Measurements from ENCODE around the gene C1QTNF2.
A peak's percentile ranks its signal among the peaks of the same experiment; 100 is the strongest.
"Not testable (repeated sequence)": the region's sequence is repeated elsewhere in the genome, so short reads cannot be mapped to it uniquely, and the experiment has no call there.

Gene C1QTNF2

DNA sequence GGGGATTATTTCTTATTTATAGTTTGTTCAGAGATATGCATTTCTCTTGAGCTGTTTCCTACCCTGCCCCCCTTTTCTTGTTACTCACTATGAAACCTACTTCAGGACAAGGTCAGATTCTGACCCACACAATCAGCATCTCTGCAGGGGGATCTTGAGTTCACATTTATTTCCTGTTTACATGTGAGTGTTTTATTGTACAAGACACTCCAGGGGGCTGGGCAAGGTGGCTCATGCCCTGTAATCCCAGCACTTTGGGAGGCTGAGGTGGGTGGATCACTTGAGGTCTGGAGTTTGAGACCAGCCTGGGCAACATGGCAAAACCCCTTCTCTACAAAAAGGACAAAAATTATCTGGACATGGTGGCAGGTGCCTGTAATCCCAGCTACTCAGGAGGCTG, 29.9 kb downstream of the C1QTNF2 start:
- DNase-seq, result not testable (repeated sequence)

DNA sequence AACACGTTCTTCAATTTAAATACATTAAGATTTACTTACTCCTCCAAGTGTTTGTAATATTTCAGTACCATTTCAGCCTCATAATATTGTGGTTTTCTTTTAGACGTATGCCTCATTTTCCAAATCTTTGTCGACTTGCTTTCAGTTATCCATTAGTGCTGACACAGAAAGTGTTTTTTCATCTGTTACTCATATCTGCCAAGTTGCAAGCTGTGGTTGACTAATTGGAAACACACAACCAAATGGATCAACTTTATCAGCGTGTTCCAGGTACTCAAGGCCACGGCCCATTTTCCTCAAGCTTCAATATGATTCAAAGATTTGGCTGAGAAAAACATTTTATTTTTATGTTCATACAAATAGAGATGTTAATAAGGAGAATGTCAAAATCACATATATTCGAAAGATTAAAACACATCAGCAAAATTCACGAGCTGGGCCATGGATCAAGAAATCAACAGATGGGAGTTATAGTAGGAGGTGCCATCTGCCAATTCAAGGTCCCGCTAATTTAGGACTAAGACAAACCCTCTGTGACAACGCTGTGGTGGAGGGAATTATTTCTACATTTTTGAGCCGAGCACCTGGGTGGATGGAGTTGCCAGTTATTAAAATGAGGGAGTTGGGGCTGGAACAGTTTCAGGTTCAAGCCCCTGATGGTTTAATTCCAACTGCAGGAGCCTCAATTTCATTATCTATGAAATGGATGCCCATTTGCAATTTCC, 30.9 kb downstream of the C1QTNF2 start:
- DNase-seq, result no peak

DNA sequence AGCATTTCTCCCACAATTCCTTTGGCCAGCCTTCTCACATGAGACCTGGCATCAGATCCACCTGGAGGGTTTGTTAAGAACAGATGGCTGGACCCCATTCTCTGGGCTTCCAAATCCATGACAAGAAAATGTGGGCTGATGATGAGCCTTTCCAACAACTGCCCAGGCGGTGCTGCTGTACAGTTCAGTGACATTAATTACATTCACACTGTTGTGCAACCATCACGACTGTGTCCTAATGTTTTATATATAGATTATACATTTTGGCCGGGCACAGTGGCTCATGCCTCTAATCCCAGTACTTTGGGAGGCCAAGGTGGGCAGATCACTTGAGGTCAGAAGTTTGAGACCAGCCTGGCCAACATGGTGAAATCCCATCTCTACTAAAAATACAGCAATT, 35.7 kb downstream of the C1QTNF2 start:
- DNase-seq, result not testable (repeated sequence)

DNA sequence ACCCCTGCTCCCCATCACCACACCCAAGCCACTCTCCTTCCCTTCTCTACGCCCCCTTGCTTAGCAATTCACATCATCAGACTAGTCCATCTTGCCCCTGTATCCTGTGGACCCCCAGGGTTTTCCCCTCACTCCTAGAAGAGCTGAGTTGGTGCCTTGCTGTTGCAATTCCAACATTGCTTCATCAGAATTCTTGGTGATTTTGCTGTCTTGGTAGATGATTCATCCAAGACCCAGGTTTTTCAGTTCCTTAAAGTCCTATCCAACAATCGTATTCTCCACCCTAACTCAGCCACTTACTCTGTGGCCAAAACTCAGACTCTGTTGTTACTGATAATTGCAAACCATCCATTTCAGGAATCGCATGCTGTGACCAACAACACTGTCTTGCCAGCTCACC, 36.7 kb downstream of the C1QTNF2 start:
- no peak for DNase-seq

DNA sequence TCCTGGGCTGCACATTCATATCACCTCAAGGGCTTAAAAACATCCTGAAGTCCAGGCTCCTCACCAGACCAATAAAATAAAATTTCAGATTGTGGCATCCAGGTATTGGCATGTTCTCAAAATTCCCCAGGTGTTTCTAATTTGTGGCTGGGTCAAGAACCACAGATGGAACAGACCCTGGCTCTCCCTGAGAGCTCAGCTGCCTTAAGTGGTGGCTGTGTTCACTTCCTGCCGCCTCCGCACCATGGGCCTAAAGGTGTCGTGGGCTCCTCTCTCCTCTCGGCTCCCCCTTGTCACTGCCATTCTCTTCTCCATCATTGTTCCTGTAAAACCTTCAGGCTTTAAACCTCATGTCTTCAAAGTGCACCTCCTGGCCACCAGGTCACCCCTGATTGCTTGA, 40.2 kb downstream of the C1QTNF2 start:
- DNase-seq, result no peak

DNA sequence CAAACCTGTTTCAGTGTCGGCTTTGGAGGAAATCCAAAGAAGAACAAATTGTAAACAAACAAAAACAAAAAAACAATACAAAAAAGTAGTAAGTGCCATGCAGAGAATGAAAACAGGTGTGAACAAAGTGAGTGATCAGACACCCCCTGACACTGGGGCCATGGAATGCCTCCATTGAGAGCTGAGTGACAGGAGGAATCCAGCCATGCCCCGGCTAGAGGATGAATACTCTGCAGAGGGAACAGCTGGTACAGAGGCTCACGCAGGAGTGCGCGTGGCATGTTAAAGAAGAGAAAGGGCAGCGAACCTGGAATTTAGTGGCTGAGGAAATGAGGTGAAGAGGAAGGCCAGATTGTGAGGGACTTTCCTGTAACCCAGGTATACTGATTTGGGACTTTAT, 42.6 kb downstream of the C1QTNF2 start:
- no peak for DNase-seq

DNA sequence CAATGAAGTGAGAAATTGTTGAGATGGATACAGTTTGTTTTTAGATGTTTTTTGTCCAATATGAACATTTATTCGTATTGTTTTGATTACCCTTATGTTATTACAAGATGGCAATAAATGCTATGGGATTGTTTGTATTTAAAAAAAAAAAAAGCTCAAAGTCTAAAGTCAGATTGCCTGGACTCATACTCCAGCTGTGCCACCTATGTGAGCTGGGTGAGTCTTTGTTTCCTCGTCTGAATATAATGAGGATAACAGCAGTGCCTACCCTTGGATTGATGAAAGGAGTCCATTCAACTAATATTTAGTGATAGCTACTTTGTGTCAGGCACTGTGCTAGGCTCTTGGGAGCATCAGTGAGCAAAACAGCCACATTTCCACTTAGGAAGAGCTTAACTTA, 43.4 kb downstream of the C1QTNF2 start:
- no peak for DNase-seq

DNA sequence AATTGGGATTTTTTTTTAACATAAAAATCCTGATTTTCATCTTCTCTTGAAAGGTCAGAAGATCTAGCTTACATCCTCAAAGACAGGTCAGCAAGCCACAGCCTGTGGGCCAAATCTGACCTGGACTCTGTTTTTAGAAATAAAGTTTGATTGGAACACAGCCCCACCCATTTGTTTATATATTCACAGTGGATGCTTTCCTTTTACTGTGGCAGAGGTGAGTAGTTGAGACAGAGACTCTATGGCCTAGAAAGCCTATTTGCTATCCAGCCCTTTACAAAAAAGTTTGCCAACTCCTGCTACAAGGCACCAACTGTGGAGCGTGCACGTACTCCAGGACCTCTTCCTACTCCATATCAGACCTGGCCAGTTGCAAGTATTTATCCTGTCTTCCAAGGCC, 44.7 kb downstream of the C1QTNF2 start:
- no peak for DNase-seq

DNA sequence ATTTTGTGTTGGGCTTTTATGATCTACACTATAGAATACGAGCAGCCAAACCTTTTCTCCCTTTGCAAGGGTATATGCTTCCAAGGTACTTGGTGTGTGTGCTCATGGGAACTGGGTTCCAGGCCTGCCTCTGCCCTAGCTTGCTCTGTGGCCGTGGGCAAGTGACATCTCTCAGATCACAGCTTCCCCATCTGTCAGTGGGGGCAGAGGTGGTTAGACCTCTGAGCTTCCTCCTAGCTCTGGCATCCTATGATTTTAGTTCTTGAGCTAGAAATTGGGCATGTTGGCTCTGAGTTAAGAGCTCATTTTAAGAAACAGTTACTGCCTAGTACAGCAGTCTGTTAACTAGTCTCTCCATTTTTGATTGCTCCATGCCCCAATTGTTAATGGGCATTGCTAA, 45.5 kb downstream of the C1QTNF2 start:
- no peak for DNase-seq

DNA sequence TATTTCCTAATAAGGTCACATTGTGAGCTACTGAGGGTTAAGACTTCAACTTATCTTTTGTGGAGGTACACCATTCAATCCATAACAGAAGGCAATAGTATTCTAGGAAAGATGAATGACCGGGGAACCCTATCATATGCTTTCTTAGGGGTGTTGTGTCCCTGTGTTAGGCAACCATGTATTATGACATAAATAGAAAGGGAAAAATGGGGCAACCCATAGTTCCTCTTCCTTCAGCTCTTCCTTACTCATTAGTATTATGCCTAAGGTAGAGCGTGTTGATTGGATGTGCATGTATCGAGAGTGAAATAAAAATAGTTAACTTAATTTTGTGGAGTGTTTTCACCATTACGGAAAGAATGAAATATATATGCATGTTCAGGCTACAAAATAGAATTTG, 52.0 kb downstream of the C1QTNF2 start:
- DNase-seq, result no peak

DNA sequence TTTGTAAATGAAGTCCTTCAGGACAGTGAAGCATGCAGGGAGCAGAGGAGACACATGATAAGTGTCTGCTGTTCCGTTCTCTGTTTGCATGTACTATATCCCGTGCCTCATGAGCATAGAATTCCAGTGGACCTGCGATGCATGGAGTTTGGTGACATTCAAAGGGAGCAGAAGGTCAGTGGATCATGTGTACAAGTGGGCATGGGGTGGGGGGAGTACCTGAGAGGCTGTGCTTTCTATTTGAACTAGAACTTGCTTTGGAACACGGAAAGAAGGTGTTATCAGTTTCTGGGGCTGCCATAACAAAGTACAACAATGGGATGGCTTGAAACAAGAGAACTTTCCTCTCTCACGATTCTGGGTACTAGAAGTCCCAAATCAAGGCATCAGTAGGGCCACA, 53.0 kb downstream of the C1QTNF2 start:
- DNase-seq, result no peak

DNA sequence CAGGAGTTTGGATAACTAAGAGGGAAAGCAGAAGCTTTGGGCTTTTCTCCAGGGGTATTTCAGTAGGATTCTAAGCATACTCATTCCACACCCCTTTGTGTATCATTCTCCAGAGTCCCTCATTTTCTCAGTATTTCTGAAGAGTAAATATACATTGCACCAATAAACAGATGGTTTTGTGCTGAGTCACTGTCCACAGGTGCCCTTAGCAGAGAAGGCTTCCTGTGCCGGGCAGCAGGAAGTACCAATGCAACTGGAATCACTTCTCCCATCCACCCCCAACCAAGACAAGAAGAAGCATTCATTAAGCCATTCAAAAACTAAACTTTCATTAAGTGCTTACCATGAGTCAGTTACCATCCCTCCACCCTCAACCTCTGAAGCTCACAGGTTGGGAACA, 54.5 kb downstream of the C1QTNF2 start:
- DNase-seq, result peak; percentile 78 to 80

DNA sequence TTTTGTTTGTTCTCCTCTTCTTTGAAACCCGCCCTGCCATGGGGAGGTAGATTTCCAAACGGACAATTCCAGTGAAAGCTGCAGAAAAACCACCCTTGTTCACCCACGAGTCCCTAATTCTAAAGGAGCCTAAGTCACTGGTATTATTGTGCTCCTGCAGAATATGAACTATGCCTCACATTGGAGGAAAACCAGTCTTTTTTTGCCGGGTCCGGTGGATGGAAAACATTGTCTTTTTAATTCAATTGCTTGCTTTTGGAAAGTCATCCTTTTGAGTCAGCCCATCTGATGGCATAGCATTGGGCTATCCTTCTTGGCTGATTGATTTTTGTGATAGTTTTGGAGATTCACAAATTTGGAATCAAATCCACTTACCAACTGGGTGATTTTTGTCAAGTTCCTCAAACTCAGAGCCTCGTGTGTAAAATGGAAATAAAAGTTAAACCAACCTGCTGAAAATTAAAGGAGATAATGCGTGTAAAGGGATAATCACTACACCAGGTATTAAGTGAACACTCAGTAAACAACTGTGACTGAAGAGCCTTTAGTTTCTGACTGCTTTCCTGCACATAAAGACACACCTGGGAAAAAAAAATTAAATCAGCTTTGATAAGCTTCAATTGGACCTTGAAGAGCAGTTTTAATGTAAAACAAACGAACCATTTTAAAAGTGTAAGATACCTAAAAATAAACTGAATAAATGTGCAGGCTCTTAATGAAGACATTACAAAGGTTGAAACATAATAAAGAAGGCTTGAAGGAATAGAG, 57.3 kb downstream of the C1QTNF2 start:
- peak in 1 of 2 experiments; percentile 24 for DNase-seq

DNA sequence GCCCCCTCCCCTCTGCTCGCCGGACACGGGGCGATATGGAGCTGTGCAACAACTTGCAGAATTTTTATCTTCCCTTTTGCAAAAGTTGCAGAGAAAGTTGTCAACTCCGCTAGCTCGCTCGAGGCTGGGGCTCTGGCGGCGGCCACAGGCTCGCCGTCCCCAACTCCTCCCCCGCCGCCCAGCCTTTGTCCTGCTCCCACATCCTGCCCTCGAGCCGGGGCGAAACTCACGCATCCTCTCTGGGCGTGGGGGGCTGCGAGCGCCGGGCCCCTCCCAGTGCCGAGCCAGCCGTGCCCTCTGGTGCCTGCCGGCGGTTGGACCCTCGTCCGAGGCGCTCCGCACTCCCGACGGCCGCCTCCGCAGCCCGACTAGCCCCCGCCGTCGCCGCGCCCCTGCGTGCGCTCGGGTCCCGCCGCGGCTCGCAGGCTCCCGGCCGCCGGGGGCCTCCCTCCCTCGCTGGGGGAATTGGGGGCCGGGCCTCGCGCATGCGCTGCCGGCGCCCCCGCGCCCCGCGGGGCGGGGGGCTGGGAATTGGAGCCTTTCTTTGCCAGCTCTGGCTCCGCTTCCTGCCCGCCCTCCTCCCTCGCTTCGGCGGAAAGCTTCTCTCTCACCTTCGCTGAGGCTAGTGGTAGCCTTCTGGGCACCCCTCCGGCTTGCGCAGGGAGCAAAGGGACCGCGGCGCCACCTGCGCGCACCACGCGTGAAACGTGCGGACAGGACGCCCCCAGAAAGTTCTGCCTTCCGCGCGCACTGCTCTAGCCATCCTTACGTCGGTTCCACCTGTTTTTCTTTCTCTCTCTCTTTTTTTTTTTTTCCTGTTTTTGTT, 58.1 kb downstream of the C1QTNF2 start, which contains the start of gene CCNJL:
Gene CCNJL (minus strand): TSS at position 431 of the 826 bp plus-strand sequence. CDS start 641 bp downstream, outside the sequence.
- peak; percentile 77 to 79 for DNase-seq

DNA sequence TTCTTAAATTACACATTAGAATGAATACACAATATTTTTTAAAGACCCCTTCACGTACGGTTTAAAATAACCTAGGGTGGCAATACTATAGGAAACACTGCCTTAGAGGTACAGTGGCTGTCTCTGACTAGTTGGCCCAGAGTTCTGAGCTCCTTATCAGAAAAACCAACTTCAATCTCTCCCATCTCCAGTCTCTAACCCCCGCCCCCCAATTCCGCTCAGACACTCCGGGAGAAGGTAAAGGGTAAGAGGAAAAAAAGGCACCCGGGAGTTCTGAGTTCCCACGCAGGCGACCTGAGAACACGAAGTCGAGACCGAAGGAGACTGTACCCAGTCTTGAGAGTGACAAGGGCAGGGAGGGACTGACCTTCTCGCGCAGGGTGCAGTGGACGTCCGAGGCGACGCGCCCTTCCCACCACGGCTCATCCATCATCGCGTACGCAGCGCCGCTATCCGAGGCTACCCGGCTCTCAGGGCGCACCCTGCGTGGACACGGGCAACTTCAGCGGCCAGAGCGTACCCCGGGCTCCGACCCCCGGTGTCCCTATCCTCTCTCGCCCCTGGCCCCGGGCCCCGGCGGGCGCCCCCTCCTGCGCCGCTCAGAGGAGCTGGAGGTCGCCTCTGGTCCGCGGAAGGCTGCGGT, 58.8 kb downstream of the C1QTNF2 start:
- DNase-seq, result no peak

DNA sequence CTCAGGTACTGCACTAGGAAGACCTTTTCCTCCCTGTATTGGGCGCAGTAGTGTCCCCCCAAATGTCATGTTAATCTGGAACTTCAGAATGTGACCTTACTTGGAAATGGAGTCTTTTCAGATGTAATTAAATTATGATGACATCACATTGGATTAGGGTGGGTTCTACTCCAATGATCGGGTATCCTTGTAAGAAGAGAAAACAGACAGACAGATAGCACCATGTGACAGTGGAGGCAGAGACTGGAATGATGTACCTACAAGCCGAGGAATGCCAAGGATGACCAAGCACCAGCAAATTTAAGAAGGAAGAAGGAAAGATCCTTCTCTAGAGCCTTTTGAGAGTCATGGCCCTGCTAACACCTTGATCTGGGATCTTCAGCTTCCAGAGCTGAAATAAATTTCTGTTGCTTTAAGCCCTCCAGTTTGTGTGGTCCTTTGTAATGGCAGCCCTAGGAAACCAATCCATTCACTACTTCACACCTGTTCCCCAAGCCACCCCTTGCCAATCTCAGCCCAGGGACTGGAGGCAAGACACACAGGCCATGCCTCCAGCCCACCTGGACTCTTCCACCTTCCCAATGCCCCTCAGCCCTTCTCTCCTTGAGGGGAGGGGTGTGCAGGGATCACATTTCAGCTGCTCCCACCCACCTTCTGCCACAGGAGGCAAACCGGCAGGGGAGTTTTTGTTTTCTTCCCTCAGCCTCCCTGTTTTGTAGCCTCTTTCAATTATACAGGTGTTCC, 59.7 kb downstream of the C1QTNF2 start:
- no peak for DNase-seq

DNA sequence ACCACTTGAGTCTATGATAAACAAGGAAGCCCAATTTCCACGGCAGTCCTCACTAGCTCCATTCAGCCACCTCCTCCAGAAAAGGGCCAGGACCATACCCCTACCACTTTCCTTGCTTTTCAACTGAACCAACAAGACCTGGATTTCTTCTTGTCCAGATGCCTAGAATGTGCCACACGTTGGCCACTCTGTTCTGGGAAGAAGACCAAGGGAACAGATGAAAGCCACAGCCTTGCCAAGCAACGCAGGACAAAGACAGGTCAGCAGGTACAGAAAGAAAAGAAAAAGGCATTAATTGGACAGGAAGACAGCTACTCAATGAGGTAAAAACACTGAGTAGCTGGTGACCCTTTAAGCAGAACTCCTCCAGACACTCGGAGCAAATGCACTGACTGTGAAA, 60.3 kb downstream of the C1QTNF2 start:
- DNase-seq, result no peak

DNA sequence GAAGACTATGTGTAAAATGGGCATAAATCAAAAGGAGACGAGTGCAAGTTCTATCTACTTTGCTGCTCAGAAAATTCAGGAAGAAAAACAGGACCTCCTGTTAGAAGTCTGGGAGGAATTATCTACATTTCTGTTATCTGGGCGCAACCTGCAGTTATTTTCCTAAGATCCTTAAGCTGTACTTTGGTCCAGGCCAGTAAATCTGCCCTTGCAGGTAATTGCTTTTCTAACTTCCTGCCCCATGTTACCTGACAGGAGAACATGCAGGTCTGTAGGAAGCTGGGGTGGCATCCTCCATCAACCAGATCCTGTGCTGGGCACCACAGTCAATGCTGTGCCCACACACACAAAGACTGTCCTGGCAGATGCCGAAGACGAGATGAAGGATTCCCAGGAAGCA, 63.7 kb downstream of the C1QTNF2 start:
- no peak for DNase-seq

DNA sequence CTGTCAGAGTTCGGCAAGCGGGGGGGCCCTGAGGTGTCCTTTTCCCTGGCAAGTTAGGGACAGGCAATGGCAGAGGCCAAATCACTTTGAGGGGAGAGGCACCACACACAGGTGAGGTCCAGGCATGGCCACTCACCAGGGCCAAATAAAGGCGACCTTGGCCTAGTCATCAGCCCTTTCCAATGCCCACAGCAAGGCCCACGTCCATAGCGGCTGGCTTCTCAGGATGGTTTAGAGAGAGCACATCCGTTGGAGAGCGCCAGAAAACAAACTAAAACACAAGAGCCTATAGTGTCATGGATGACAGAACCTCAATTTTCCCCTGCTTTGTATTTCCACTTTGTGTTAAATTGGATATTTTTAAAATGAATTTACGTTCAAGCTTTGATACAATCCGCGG, 65.1 kb downstream of the C1QTNF2 start:
- no peak for DNase-seq

DNA sequence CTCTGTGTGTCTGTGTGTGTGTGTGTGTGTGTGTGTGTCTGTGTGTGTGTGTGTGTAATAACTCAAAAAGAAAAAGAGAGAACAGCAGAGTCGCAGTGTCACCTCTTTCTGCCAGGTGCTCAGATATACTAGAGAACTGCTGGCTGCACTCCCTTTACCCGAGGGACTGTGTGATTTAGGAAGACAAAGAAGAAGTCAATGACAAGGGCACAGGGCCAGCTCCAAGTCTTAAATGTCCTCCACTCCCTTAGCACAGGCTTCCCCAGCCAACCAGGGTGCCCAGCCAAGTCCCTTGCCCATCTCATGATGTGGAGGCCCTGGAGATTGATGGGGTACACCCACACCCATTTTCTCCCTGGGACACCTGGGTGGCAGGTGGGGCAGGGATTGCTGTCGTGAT, 66.7 kb downstream of the C1QTNF2 start:
- no peak for DNase-seq

DNA sequence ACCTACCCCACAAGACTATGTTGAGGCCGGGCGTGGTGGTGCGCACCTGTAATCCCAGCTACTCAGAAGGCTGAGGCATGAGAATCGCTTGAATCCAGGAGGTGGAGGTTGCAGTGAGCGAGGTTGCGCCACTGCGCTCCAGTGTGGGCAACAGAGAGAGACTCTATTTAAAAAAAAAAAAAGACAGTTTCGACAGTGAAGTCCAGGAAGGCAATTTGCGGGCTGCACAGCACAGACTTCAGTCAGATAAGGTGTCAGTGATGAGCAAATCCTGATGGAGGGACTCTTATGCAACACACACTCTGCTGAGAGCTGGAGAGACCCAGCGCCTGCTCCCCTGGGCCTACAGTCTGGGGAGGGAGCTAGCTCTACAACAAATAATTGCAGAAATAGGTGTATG, 72.2 kb downstream of the C1QTNF2 start:
- DNase-seq, result no peak

DNA sequence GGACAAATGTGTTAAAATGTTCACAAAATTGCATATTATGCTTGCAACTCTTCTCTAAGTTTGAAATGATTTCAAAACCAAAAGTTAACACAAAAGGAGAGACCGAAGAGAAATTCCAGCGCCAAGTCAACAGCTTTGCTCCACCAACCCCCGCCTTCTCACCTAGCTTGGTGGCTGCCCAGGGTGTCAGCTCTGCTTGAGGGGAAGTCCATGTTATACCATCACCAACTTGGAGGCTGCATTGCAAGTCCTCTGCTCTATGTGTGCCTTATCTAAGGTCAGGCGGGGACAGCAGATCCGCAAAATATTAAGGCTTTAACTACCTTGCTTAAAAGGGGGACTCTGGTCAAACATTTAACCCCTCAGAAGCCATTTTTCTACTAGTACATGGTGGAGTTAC, 72.7 kb downstream of the C1QTNF2 start:
- no peak for DNase-seq

Measured in SHP77 (cell line).